NCI-H2227 treated with DMSO at 0.1 percent for 48 hours (cell line): ENCODE results near the gene SPDYE4.

Experiments
- DNase-seq: peaks from one replicate; lab custom pipeline; 2025; lab: John Stamatoyannopoulos, UW

Gene SPDYE4

GRCh38 chr17:8712698-8713097, 45.6 kb downstream of the SPDYE4 start:
- DNase-seq = no peak

GRCh38 chr17:8711291-8711690, 47.1 kb downstream of the SPDYE4 start:
- DNase-seq = no peak

GRCh38 chr17:8710813-8711212, 47.5 kb downstream of the SPDYE4 start:
- no peak for DNase-seq

GRCh38 chr17:8709006-8709405, 49.3 kb downstream of the SPDYE4 start:
- DNase-seq = no peak

GRCh38 chr17:8708025-8708461, 50.3 kb downstream of the SPDYE4 start:
- no peak for DNase-seq

GRCh38 chr17:8707332-8708024, 50.9 kb downstream of the SPDYE4 start:
- no peak for DNase-seq

- DNase-seq = no peak
Measured at GRCh38 chr17:8706431-8706830, 51.9 kb downstream of the SPDYE4 start.

- no peak for DNase-seq
Measured at GRCh38 chr17:8705427-8705826, 52.9 kb downstream of the SPDYE4 start.

- DNase-seq = no peak
Measured at GRCh38 chr17:8703001-8703400, 55.3 kb downstream of the SPDYE4 start.

GRCh38 chr17:8701754-8702153, 56.6 kb downstream of the SPDYE4 start:
- DNase-seq = no peak

- DNase-seq = no peak
Measured at GRCh38 chr17:8701221-8701620, 57.1 kb downstream of the SPDYE4 start.
